Posterior vena cava (tissue), 2 donors: ENCODE data around the gene DYNC1I1. TPM values are rescaled to one million over a fixed set of nuclear protein-coding genes. Genes with fewer than 3 reads are reported as not detected.

ENCODE experiments used
- DNase-seq: peaks from one replicate; pipeline ENCODE4 v3.0.0-alpha.2; 2020; ENCODE audit warnings: low spot score
- intact Hi-C, 2 donors: fragments of 100-400 bp; cut with DNase I; formaldehyde crosslinking; loops; one replicate each; pipeline versions ENCODE4 v1.14.1 to v1.14.2; 2022 to 2023
- total RNA-seq, 2 donors: library from RNA; stranded (reverse); fragmentation: NEBNext Ultra II Directional; extraction: Animal tissue kit (Norgen Biotek cat#: 25700); gene quantifications; one replicate each; pipeline ENCODE4 v1.2.1, GENCODE V29; 2021
- donor health status: DM: yes; HTN: yes; CAD: no.
- donor health status: DM: yes; HTN: yes; CAD: no.

Gene DYNC1I1
- total RNA-seq, 2 donors from 2014 or later, result 15.8 to 17.9 TPM

DNA sequence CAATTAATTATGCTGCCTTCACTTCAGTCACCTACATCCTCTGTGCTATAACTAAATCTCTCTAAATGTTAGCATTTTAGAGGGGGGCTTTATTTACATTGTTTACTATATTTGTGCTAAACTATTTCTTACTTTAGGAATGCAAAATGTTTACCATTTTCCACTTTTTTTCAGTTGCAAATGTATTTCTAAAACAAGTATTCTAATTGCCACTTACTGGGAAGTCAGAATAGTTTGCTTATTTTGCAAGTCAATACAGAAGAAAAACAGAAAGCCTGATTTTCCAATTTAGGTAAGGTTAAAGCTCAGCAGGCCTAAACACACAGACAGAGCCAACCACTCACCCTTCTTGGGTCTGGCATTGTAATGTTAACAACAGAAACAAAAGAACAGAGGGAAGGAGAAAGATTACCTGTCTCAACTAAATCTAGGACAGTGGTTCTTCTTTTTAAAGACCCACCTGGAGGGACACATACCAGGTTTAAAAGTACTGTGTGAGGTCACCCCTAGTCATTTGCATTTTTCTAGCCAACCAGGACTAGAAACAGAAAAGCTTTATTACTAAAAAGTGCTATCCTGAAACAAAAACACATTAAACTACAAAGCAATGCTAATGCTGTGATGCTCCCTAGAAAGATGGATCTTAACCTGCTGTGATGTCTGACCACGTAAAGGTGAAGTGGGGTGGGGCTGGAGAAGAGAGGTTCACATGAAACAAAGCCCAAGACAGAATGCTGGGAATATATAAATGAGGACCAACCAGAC is 371.3 kb downstream of the DYNC1I1 start:
- no peak for DNase-seq
- intact Hi-C loops, result no loop called here

DNA sequence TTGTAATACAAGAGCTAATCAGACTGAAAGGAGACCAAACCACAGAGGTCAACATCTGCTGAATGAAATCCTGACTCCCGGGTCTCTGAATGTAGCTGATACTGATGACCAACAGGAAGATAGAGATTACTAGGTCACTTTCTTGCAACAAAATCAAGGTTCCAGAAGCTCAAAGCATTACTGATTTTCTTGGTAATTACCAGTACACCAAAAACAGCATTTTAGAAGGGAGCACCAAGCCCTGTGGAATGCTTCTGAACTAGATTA is 371.8 kb downstream of the DYNC1I1 start:
- no peak for DNase-seq
- intact Hi-C loops, result no loop called here

Other genes starting within 250 kb of the DYNC1I1 start
- gene PDK4, start 176.0 kb upstream of the DYNC1I1 start, total RNA-seq, result 100 to 1,000 TPM in 1 of 2 donors, 10 to 100 TPM in 1; 66.4 to 433 TPM